Lower lobe of right lung (tissue), 2 donors: ENCODE results near the gene ADGRG1. TPM values are rescaled to one million over a fixed set of nuclear protein-coding genes. Genes with fewer than 3 reads are reported as not detected.

ENCODE experiments used
- ATAC-seq, 2 donors: fragments of 200-7000 bp; cut with Tn5 transposase; one replicate each; pipeline ENCODE4 v1.9.1; 2020 to 2022; ENCODE audit warnings: mild to moderate bottlenecking in 2 of 2, moderate library complexity in 2 of 2
- DNase-seq: peaks from one replicate; pipeline ENCODE4 v3.0.0-alpha.2; 2020
- H3K27ac ChIP-seq: fragments of 200-600 bp; one replicate; pipeline ENCODE4 v1.8.0; 2022
- H3K27me3 ChIP-seq: fragments of 200-600 bp; one replicate; pipeline ENCODE4 v1.8.0; 2022; ENCODE audit warnings: low read depth
- H3K36me3 ChIP-seq: fragments of 200-600 bp; one replicate; pipeline ENCODE4 v1.8.0; 2022; ENCODE audit warnings: mild to moderate bottlenecking
- H3K4me1 ChIP-seq: fragments of 200-600 bp; one replicate; pipeline ENCODE4 v1.8.0; 2022
- H3K4me3 ChIP-seq: fragments of 200-600 bp; one replicate; pipeline ENCODE4 v1.8.0; 2022; ENCODE audit warnings: mild to moderate bottlenecking
- H3K9me3 ChIP-seq: fragments of 200-600 bp; one replicate; pipeline ENCODE4 v1.8.0; 2022
- intact Hi-C: fragments of 100-400 bp; cut with DNase I; formaldehyde crosslinking; loops from one replicate; pipeline ENCODE4 v1.11.0; 2022
- total RNA-seq: library from RNA; stranded (reverse); fragmentation: NEBNext Ultra II Directional; extraction: Animal tissue kit (Norgen Biotek cat#: 25700); gene quantifications from one replicate; pipeline ENCODE4 v1.2.1, GENCODE V29; 2021
- TF ChIP-seq, protein P1 (sequence below): fragments of 200-600 bp; IDR thresholded peaks from one replicate; pipeline ENCODE4 v1.8.0; 2022; ENCODE audit warnings: antibody characterized with exemption, mild to moderate bottlenecking
- donor health status: DM: no; HTN: yes; CAD: no; lungs with severe emphysema.

Gene ADGRG1
- total RNA-seq, 1 donor from 2014 or later, result 37.9 TPM

- intact Hi-C loops, result no loop called here
- H3K27me3 ChIP-seq, result no peaks in the 10 kb centered on the region
- TF ChIP-seq, protein P1, sequence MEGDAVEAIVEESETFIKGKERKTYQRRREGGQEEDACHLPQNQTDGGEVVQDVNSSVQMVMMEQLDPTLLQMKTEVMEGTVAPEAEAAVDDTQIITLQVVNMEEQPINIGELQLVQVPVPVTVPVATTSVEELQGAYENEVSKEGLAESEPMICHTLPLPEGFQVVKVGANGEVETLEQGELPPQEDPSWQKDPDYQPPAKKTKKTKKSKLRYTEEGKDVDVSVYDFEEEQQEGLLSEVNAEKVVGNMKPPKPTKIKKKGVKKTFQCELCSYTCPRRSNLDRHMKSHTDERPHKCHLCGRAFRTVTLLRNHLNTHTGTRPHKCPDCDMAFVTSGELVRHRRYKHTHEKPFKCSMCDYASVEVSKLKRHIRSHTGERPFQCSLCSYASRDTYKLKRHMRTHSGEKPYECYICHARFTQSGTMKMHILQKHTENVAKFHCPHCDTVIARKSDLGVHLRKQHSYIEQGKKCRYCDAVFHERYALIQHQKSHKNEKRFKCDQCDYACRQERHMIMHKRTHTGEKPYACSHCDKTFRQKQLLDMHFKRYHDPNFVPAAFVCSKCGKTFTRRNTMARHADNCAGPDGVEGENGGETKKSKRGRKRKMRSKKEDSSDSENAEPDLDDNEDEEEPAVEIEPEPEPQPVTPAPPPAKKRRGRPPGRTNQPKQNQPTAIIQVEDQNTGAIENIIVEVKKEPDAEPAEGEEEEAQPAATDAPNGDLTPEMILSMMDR, result no peak
- no peaks in the 10 kb centered on the region for H3K4me1 ChIP-seq
- no peak overlapping the region for H3K4me3 ChIP-seq
- no peaks in the 10 kb centered on the region for H3K36me3 ChIP-seq
- no peak overlapping the region for H3K27ac ChIP-seq
- no peak for ATAC-seq
- no peak for DNase-seq
- no peaks in the 10 kb centered on the region for H3K9me3 ChIP-seq
Measured at GRCh38 chr16:57696240-57696639, 67.8 kb downstream of the ADGRG1 start.

DNA sequence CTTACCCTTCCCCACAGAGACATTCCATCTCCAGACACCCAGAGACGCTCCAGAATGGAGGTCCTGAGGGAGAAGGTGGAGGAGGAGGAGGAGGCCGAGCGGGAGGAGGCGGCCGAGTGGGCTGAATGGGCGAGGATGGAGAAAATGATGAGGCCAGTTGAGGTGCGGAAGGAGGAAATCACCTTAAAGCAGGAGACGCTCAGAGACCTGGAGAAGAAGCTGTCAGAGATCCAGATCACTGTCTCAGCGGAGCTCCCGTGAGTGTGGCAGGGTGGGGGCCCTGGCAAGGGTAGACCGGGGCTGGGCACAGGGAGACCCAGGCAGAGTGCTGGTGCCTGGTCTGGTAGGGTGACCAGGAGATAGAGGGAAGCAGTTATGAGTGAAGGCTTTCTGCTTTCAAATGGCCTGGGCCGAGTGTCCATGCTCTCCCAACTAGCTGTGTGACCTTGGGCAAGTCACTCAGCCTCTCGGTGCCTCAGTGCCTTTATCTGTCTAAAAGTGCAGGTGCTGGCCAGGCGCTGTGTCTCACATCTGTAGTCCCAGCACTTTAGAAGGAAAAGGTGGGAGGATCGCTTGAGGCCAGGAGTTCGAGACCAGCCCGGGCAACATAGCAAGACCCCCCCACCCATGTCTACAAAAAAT is 69.6 kb downstream of the ADGRG1 start:
- H3K4me1 ChIP-seq, result no peaks in the 10 kb centered on the region
- no peak for DNase-seq
- no peaks in the 10 kb centered on the region for H3K36me3 ChIP-seq
- H3K4me3 ChIP-seq, result no peak overlapping the region
- TF ChIP-seq, protein P1, result no peak
- H3K9me3 ChIP-seq, result no peaks in the 10 kb centered on the region
- ATAC-seq, result no peak
- no peak overlapping the region for H3K27ac ChIP-seq
- intact Hi-C loops, result no loop called here
- H3K27me3 ChIP-seq, result no peaks in the 10 kb centered on the region

DNA sequence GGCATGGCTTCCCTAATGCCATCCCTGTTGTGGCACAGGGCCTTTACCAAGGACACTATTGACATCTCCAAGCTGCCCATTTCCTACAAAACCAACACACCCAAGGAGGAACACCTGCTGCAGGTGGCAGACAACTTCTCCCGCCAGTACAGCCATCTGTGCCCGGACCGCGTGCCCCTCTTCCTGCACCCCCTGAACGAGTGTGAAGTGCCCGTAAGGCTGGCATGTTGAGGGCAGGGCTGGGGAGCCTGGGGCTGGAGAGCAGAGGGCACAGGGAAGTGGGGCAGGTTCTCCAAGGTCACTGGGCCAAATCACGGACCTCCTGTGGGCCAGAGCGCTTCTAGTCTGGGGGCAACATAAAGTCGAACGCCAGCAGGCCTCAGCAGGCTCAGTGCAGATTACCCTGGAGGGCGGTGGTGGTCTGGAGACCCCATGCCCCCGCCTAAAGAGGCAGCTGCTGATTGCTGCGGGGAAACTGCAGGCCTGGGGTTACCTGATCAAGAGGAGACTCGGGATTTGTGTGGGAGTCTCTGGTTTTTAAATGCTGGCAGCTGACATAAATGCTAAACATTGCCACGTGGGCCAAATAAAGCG is 70.5 kb downstream of the ADGRG1 start:
- Histone ChIP-seq H3K4me1 (no peaks in the 10 kb centered on the region), H3K36me3 (no peaks in the 10 kb centered on the region), H3K4me3 (no peak overlapping the region), H3K27me3 (no peaks in the 10 kb centered on the region), H3K9me3 (no peaks in the 10 kb centered on the region), H3K27ac (no peak overlapping the region)
- TF ChIP-seq, protein P1, result no peak
- intact Hi-C loops, result no loop called here
- ATAC-seq (no peak), DNase-seq (no peak)

DNA sequence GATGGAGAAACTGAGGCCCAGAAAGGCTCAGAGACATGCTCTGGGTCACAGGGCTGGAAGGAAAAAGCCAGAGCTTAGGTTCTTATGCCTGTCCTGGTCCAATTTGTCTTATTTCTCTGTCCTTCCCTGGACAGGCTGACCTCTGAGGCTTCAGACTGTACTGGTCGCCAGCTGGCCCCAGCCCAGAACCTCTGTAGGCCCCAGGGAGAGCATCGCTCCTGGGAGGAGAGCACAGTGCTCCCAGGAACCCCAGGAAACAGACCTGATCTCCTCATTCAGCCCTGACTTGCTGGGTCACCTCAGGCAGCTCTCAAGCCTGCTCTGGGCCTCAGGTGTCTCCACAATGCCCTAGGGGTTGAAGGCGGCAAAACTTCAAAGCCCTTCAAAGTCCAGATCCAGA is 71.1 kb downstream of the ADGRG1 start:
- intact Hi-C loops, result no loop called here
- TF ChIP-seq, protein P1, result no peak
- no peak for DNase-seq
- no peak for ATAC-seq
- no peak overlapping the region for H3K27ac ChIP-seq
- no peaks in the 10 kb centered on the region for H3K27me3 ChIP-seq
- H3K36me3 ChIP-seq, result no peaks in the 10 kb centered on the region
- no peak overlapping the region for H3K4me3 ChIP-seq
- no peaks in the 10 kb centered on the region for H3K9me3 ChIP-seq
- no peaks in the 10 kb centered on the region for H3K4me1 ChIP-seq

GRCh38 chr16:57699899-57700298 is 71.5 kb downstream of the ADGRG1 start:
- H3K9me3 ChIP-seq, result no peaks in the 10 kb centered on the region
- no peak overlapping the region for H3K27ac ChIP-seq
- H3K27me3 ChIP-seq, result no peaks in the 10 kb centered on the region
- H3K4me3 ChIP-seq, result no peak overlapping the region
- intact Hi-C loops, result no loop called here
- DNase-seq (no peak), ATAC-seq (no peak)
- TF ChIP-seq, protein P1, result no peak
- no peaks in the 10 kb centered on the region for H3K4me1 ChIP-seq
- no peaks in the 10 kb centered on the region for H3K36me3 ChIP-seq
